Subcutaneous abdominal adipose tissue (tissue), 5 donors: ENCODE measurements around the gene ZNF653.

Experiments
- H3K27ac ChIP-seq: one replicate; pipeline ENCODE4 v1.7.0; 2013; ENCODE audit warnings: low read depth, mild to moderate bottlenecking, inconsistent platforms, low read length, moderate library complexity
- H3K27me3 ChIP-seq, 5 donors: one replicate each; pipeline ENCODE4 v1.7.0; 2013; ENCODE audit warnings: low read length in 5 of 5, inconsistent platforms in 1 of 5; ENCODE audit not compliant: control insufficient read depth in 5 of 5, insufficient read depth in 4 of 5
- H3K36me3 ChIP-seq, 5 donors: one replicate each; pipeline ENCODE4 v1.7.0; 2013; ENCODE audit warnings: low read length in 5 of 5; ENCODE audit not compliant: control insufficient read depth in 5 of 5, insufficient read depth in 5 of 5
- H3K4me1 ChIP-seq, 5 donors: one replicate each; pipeline ENCODE4 v1.7.0; 2013; ENCODE audit warnings: low read length in 5 of 5, mild to moderate bottlenecking in 3 of 5, moderate library complexity in 1 of 5; ENCODE audit not compliant: control insufficient read depth in 5 of 5, insufficient read depth in 5 of 5
- H3K4me3 ChIP-seq, 5 donors: one replicate each; pipeline ENCODE4 v1.7.0; 2013; ENCODE audit warnings: low read length in 5 of 5, low read depth in 1 of 5
- H3K9ac ChIP-seq, 5 donors: one replicate each; pipeline ENCODE4 v1.7.0; 2013; ENCODE audit warnings: low read length in 5 of 5, mild to moderate bottlenecking in 4 of 5, moderate library complexity in 3 of 5
- H3K9me3 ChIP-seq, 5 donors: one replicate each; pipeline ENCODE4 v1.7.0; 2013; ENCODE audit warnings: low read length in 5 of 5; ENCODE audit not compliant: control insufficient read depth in 5 of 5
- donor health status: healthy.
- donor health status: healthy.
- donor health status: healthy.
- donor health status: healthy.
- donor health status: healthy.

Gene ZNF653

DNA sequence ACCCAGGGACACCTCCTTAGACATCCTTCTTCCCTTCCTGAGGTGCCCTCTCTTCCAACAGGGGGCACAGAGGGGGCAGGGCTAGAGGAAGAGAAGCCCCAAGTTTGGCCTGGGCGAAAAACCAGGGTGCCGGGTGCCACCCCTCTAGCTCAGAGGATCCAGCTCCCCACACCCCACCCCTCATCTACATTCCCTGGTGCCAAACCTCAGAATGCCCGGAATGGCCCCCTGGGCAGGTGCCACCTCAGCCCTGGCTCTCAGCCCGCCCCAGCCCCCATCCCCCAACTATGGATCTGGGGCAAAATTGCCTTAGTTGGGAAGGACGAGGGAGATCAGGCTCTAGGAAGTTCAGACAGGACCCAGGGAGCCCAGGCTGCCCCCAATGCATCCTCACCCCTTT is 35.0 kb upstream of the ZNF653 start:
- Histone ChIP-seq H3K4me3 (no peak overlapping the region), H3K27me3 (peaks cover 10 to 25% (median 12%) of the 10 kb centered on the region in 5 donors), H3K27ac (no peak overlapping the region), H3K36me3 (no peaks in the 10 kb centered on the region), H3K4me1 (peaks cover under 1 to 6% (median 6%) of the 10 kb centered on the region in 5 donors), H3K9me3 (no peaks in the 10 kb centered on the region), H3K9ac (no peak overlapping the region)

DNA sequence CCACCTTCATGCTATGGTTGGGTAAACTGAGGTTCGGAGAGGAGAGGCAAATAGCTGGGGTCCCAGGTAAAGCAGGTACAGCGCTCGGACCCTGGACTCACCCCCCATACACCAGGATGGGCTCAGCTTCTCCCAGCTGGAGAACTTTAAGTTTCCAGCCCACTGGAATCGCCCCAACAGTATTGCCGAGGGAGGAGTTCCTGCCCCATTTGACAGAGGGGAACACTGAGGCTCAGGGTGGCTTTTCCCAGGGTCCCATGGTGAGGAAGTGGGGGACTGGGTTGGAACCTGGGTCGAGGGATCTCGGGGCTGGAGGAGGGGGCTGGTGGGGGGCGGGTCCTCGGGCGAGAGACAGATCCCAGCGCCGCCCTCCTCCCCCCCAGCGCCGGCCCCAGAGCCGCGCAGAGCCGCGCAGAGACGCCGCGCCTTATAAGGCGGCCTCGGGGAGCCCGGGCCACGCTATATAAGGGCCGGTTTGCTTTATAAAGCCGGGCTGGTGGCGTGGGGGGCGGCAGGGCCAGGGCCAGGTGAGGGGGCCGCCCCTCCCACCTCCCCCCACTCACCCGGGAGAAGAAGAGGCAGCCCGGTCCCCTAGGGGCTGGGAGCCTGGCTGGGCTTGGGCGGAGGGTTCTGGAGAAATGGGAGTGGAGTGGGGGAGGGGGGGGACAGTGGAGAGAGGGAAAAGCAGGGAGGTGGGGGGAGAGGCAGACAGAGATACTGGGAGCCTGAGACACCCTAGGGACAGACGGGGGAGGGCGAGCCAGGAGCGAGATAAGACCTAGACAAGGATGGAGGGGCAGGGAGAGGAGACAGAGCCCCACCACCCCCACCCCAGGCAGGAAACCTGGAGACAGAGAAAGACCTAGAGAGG is 34.1 kb upstream of the ZNF653 start:
- Histone ChIP-seq H3K36me3 (no peaks in the 10 kb centered on the region), H3K9ac (no peak overlapping the region), H3K9me3 (no peaks in the 10 kb centered on the region), H3K27ac (no peak overlapping the region), H3K4me1 (peaks cover 2 to 10% (median 9%) of the 10 kb centered on the region in 5 donors), H3K27me3 (peaks cover 10 to 25% (median 12%) of the 10 kb centered on the region in 5 donors), H3K4me3 (peak overlapping the region in 1 of 5 donors; percentile 34)

DNA sequence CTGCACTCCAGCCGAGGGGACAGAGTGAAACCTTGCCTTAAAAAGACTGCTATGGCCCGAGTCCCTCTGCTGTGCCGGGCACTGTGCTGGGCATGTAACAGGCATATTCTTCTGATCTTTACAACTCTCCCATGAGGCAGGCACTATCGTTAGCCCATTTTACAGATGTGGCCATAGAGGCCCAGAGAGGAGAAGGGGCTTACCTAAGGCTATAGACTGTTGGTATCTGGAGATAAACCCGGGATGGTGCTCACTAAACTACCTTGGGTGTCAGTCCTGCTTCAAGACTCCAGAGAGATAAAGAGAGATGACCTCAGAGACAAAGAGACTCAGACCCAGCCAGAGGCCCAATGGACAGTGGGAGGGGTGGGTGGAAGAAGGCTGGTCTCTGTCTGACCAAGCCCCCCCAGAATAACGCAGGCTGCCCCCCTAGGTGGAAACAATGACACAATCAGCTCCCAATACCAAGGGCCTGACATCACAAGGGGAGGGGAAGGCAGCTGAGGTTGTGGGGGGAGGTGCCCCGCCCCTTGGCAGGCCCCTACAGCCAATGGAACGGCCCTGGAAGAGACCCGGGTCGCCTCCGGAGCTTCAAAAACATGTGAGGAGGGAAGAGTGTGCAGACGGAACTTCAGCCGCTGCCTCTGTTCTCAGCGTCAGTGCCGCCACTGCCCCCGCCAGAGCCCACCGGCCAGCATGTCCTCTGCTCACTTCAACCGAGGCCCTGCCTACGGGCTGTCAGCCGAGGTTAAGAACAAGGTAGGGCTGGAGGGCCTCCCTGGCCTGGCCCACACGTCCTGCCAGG is 32.8 kb upstream of the ZNF653 start, which contains the start of gene CNN1:
CNN1 (plus strand) TSS at position 620 of the 805 bp plus-strand sequence; CDS start at position 697, 77 bp downstream.
- Histone ChIP-seq H3K9me3 (no peaks in the 10 kb centered on the region), H3K4me1 (peaks cover 2 to 10% (median 9%) of the 10 kb centered on the region in 5 donors), H3K4me3 (peak within 1 kb of the TSS in 1 of 5 donors; percentile 34), H3K36me3 (no peaks in the 10 kb centered on the region), H3K27ac (no peak within 1 kb of the TSS), H3K27me3 (peaks cover 10 to 25% (median 12%) of the 10 kb centered on the region in 5 donors), H3K9ac (no peak within 1 kb of the TSS)

DNA sequence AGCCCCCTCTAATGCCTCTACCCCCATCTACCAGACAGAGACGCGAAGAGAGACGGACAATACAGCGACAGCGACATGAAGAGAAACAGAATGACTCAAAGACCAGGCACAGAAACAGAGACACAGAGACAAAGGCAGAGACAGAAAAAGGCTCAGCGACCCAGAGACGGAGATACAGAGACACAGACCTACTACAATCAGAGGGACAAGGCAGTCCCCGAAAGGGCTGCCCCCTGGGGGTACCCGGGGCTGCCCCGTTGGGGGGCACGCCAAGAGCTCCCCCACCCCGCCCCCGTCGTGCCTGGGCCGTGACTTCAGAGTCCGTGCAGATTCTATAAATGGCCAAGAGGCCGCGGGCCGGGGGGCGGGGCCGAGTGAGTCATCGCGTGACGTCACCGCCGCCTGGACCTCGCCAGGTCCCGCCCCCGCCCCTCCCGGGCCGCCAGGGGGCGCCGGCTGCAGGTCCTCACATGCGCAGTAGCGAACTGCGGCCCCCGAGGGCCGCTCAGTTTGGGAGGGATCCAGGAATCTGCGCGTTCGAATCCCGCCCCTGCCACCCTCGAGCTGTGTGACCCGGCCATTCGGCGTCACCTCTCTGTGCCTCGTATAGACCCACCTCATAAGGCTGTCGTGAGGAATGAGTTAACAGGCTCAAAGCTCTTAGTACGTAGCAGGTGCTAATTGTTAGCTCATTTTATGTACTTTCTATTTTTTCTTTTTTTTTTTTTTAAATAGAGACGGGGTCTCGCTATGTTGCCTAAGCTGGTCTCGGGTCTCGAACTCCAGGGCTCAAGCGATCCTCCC is 30.4 kb upstream of the ZNF653 start:
- Histone ChIP-seq H3K36me3 (no peaks in the 10 kb centered on the region), H3K9me3 (no peaks in the 10 kb centered on the region), H3K27ac (peak overlapping the region; percentile 67), H3K27me3 (peaks cover 10 to 25% (median 12%) of the 10 kb centered on the region in 5 donors), H3K4me1 (peaks cover 2 to 10% (median 9%) of the 10 kb centered on the region in 5 donors), H3K9ac (peak overlapping the region in 4 of 5 donors; percentile 46 to 77 (median 72)), H3K4me3 (peak overlapping the region; percentile 31 to 70 (median 62))

DNA sequence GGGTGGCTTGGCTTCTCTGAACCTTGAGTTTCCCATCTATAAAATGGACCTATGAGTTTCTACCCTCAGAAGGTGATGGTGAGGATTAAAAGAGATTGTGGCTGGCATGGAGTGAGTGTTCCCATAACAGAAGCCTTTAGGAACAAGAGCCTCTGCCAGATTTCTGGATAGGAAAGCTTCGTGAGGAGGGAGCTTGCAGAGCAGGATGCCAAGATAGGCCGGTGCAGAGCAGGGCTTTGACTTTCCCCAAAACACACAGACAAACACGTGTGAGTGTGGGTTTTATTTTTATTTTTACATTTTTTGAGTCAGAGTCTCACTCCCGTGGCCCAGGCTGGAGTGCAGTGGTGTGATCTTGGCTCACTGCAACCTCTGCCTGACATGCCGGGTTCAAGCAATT is 29.3 kb upstream of the ZNF653 start:
- no peak overlapping the region for H3K27ac ChIP-seq

DNA sequence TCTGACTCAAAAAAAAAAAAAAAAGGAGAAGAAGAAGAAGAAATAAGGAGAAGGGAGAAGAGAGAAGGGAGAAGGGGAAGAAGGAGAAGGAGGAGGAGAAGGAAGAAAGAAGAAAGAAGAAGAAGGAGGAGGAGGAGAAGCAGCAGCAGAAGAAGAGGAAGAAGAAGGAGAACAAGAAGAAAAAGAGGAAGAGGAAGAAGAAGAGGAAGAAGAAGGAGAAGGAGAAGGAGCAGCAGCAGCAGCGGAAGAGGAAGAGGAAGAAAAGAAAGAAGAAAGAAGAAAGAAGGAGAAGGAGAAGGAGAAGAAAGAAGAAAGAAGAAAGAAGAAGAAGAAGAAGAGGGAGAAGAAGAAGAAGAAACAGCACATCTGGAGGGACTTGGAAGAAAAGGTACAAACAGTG is 28.9 kb upstream of the ZNF653 start:
- Histone ChIP-seq H3K9me3 (no peaks in the 10 kb centered on the region), H3K27ac (no peak overlapping the region), H3K27me3 (peaks cover 9 to 14% (median 12%) of the 10 kb centered on the region in 5 donors), H3K4me3 (no peak overlapping the region), H3K36me3 (no peaks in the 10 kb centered on the region), H3K4me1 (peaks cover 2 to 10% (median 9%) of the 10 kb centered on the region in 5 donors), H3K9ac (no peak overlapping the region)

More for the DNA sequence above, 29.3 kb upstream of the ZNF653 start:
- Histone ChIP-seq H3K4me1 (peaks cover 2 to 10% (median 9%) of the 10 kb centered on the region in 5 donors), H3K9me3 (no peaks in the 10 kb centered on the region), H3K36me3 (no peaks in the 10 kb centered on the region), H3K27me3 (peaks cover 10 to 15% (median 12%) of the 10 kb centered on the region in 5 donors), H3K4me3 (no peak overlapping the region), H3K9ac (no peak overlapping the region)

DNA sequence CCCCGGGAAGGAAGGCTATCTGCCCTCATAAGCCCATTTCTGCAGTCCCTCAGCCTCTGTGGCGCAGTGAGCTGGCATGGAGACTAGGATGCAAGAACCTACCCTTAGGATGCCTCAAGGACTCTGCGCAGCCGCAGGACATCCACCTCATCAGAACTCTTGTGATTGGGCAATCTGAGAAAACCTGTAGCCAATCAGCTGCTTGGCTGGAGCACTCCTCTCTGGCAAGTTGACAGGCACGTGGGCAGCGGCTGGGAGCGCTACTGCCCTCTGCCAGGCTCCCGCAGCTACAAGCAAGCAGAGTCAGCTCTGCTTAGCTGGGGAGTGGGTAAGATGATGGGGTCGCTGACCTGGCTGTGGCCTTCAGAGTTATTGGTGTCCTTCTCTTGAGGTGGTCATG is 24.8 kb upstream of the ZNF653 start:
- Histone ChIP-seq H3K4me3 (no peak overlapping the region), H3K9ac (no peak overlapping the region), H3K27me3 (no peaks in the 10 kb centered on the region), H3K36me3 (peaks cover 0 to under 1% (median 0%) of the 10 kb centered on the region in 5 donors), H3K4me1 (peaks cover 0 to 18% (median 17%) of the 10 kb centered on the region in 5 donors), H3K27ac (no peak overlapping the region), H3K9me3 (no peaks in the 10 kb centered on the region)

DNA sequence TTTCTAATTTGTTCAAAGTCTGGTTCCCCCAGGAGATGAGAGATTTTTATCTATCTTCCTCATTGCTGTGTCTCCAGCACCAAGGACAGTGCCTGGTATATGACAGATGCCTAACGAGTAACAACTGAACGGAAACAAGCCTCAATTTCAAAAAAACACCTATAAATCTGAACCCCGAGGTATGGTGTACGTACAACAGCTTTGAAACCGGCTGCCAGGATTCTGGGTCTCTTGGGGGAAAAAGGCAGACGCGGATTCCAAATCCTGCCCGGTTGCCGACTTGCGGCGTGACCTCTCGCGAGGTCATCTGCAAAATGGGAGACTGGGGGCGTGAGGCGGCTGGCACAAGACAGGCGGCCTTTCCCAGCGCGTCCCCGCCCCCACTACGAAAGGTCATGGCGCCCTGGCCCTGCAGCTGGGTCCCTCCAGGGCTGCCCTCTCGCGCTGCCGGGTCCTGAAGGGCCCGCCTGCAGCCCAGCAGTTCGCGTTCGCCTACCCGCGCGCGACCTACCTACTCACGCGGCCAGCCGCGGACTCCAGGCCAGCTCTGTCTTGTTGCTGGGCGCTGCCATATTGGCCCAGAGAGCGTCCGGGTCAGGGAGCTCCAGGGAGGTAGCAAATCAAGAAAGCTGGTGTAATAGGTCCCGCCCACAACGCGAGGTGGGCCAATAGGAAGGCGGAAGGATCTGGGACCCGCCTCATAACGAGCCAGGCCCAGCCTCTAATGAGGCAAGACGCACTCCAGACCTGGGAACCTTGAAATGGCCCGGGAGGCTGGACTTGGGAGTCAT is 23.1 kb upstream of the ZNF653 start, which contains the start of gene ECSIT:
ECSIT (minus strand) TSS at position 584 of the 791 bp plus-strand sequence. CDS start 9,964 bp downstream, outside the sequence.
- no peaks in the 10 kb centered on the region for H3K9me3 ChIP-seq
- H3K27ac ChIP-seq, result peak within 1 kb of the TSS; percentile 96
- peak within 1 kb of the TSS in 4 of 5 donors; percentile 63 to 87 (median 77) for H3K9ac ChIP-seq
- H3K4me1 ChIP-seq, result peaks cover 0 to 17% (median 16%) of the 10 kb centered on the region in 5 donors
- peaks cover 0 to 3% (median 0%) of the 10 kb centered on the region in 5 donors for H3K36me3 ChIP-seq
- peak within 1 kb of the TSS; percentile 77 to 92 (median 86) for H3K4me3 ChIP-seq
- H3K27me3 ChIP-seq, result no peaks in the 10 kb centered on the region
